Psoas muscle (tissue), 8 donors: ENCODE data around the gene TEX9. TPM values are rescaled to one million over a fixed set of nuclear protein-coding genes. Genes with fewer than 3 reads are reported as not detected.

ENCODE experiments used
- ATAC-seq, 4 donors: fragments of 200-7000 bp; cut with Tn5 transposase; one replicate each; pipeline ENCODE4 v1.9.1; 2020; ENCODE audit warnings: moderate library complexity in 3 of 4, mild to moderate bottlenecking in 2 of 4
- DNase-seq, 2 donors: peaks; one replicate each; pipeline ENCODE4 v3.0.0-alpha.2; 2020
- H3K27ac ChIP-seq: fragments of 200-600 bp; one replicate; pipeline ENCODE4 v1.8.0; 2022
- H3K27me3 ChIP-seq, 3 donors: fragments of 200-600 bp in 1 of 3; one replicate each; pipeline versions ENCODE4 v1.6.1 to v1.8.0; 2013 to 2022; ENCODE audit warnings: low read length in 2 of 3, mild to moderate bottlenecking in 2 of 3, moderate library complexity in 1 of 3; ENCODE audit not compliant: insufficient read depth in 3 of 3
- H3K36me3 ChIP-seq, 2 donors: fragments of 200-600 bp in 1 of 2; one replicate each; pipeline versions ENCODE4 v1.6.1 to v1.8.0; 2013 to 2022; ENCODE audit warnings: low read depth in 1 of 2, mild to moderate bottlenecking in 1 of 2, moderate library complexity in 1 of 2; ENCODE audit not compliant: insufficient read depth in 1 of 2
- H3K4me1 ChIP-seq: fragments of 200-600 bp; one replicate; pipeline ENCODE4 v1.8.0; 2022
- H3K4me3 ChIP-seq: fragments of 200-600 bp; one replicate; pipeline ENCODE4 v1.8.0; 2022; ENCODE audit warnings: mild to moderate bottlenecking
- H3K9me3 ChIP-seq: fragments of 200-600 bp; one replicate; pipeline ENCODE4 v1.8.0; 2022
- CTCF ChIP-seq: fragments of 200-600 bp; IDR thresholded peaks from one replicate; pipeline ENCODE4 v1.8.0; 2022; ENCODE audit warnings: antibody characterized with exemption
- WGBS, 3 donors: extraction: QIAGEN DNeasy Blood & Tissue Kit; methylation state at CpG; one replicate each; pipeline versions ENCODE4 v1.1.6 to v1.1.7; 2013; 5-methylcytosine and 5-hydroxymethylcytosine counted together
- intact Hi-C, 2 donors: fragments of 100-400 bp; cut with DNase I; formaldehyde crosslinking; loops; one replicate each; pipeline versions ENCODE4 v1.11.0 to v1.14.2; 2022
- polyA plus RNA-seq, 3 donors: library from polyadenylated mRNA; stranded (reverse); fragments of 200-250 nt; gene quantifications; one replicate each; pipeline ENCODE4 v1.2.3, GENCODE V29; 2013
- total RNA-seq, 4 donors: library from RNA; stranded (reverse); fragmentation: NEBNext Ultra II Directional in 2 of 4; extraction: Animal tissue kit (Norgen Biotek cat#: 25700) in 2 of 4; gene quantifications; one replicate each; pipeline versions ENCODE4 v1.2.1 to v1.2.4, GENCODE V29; 2021 to 2023
- donor health status: healthy with polysubstance abuse.
- donor health status: DM: no; HTN: no; CAD: no; lungs with moderate emphysema.
- donor health status: Bipolar disorder and iron deficiency.
- donor health status: healthy.
- donor health status: DM: yes; HTN: yes; CAD: no.
- donor health status: DM: no; HTN: no; CAD: no.
- donor health status: DM: no; HTN: no; CAD: no.
- donor health status: DM: yes; HTN: yes; CAD: no.

TEX9 gene
- total and polyA plus RNA-seq, 7 donors = 0.09 to 0.73 (median 0.33) TPM; not detected in 1

GRCh38 chr15:56339594-56339993 is 25.6 kb upstream of the TEX9 start:
- Histone ChIP-seq H3K4me3 (no peak overlapping the region), H3K9me3 (no peaks in the 10 kb centered on the region), H3K36me3 (no peaks in the 10 kb centered on the region), H3K4me1 (no peaks in the 10 kb centered on the region), H3K27me3 (no peaks in the 10 kb centered on the region), H3K27ac (no peak overlapping the region)
- TF ChIP-seq CTCF = no peak
- intact Hi-C loops = no loop called here
- ATAC-seq (no peak), DNase-seq (no peak)
- 71 to 97% (median 92%) methylated on average over 4 of the region's 4 CpGs for WGBS, 3 donors

GRCh38 chr15:56341201-56341600 is 24.0 kb upstream of the TEX9 start:
- TF ChIP-seq CTCF = no peak
- no peak for ATAC-seq
- no peak overlapping the region for H3K27ac ChIP-seq
- H3K27me3 ChIP-seq = no peaks in the 10 kb centered on the region
- no peaks in the 10 kb centered on the region for H3K36me3 ChIP-seq
- no peaks in the 10 kb centered on the region for H3K4me1 ChIP-seq
- H3K9me3 ChIP-seq = no peaks in the 10 kb centered on the region
- 82 to 84% (median 83%) methylated on average over 3 of the region's 3 CpGs for WGBS, 3 donors
- DNase-seq = no peak
- intact Hi-C loops = no loop called here
- H3K4me3 ChIP-seq = no peak overlapping the region

GRCh38 chr15:56342653-56343052 is 22.6 kb upstream of the TEX9 start:
- ATAC-seq = no peak
- WGBS, 3 donors = 13 to 19% (median 17%) methylated on average over 1 of the region's 1 CpG
- H3K4me1 ChIP-seq = no peaks in the 10 kb centered on the region
- no peak overlapping the region for H3K4me3 ChIP-seq
- no peaks in the 10 kb centered on the region for H3K27me3 ChIP-seq
- no peak for DNase-seq
- no peaks in the 10 kb centered on the region for H3K36me3 ChIP-seq
- H3K9me3 ChIP-seq = no peaks in the 10 kb centered on the region
- TF ChIP-seq CTCF = no peak
- no peak overlapping the region for H3K27ac ChIP-seq
- intact Hi-C loops = no loop called here

- no peak for TF ChIP-seq CTCF
- ATAC-seq = no peak
- DNase-seq = no peak
- Histone ChIP-seq H3K9me3 (no peaks in the 10 kb centered on the region), H3K4me1 (no peaks in the 10 kb centered on the region), H3K27ac (no peak overlapping the region), H3K27me3 (no peaks in the 10 kb centered on the region), H3K4me3 (no peak overlapping the region), H3K36me3 (no peaks in the 10 kb centered on the region)
- intact Hi-C loops = no loop called here
- WGBS, 3 donors = 73 to 80% (median 76%) methylated on average over 2 of the region's 2 CpGs
These were observed 21.3 kb upstream of the TEX9 start for GRCh38 chr15:56343879-56344278.

- H3K27ac ChIP-seq = no peak overlapping the region
- DNase-seq (no peak), ATAC-seq (no peak)
- TF ChIP-seq CTCF = no peak
- H3K27me3 ChIP-seq = no peaks in the 10 kb centered on the region
- WGBS, 3 donors = 85 to 95% (median 89%) methylated on average over 2 of the region's 2 CpGs
- no peaks in the 10 kb centered on the region for H3K36me3 ChIP-seq
- intact Hi-C loops = no loop called here
- no peaks in the 10 kb centered on the region for H3K4me1 ChIP-seq
- no peaks in the 10 kb centered on the region for H3K9me3 ChIP-seq
- H3K4me3 ChIP-seq = no peak overlapping the region
These were observed 20.9 kb upstream of the TEX9 start for GRCh38 chr15:56344336-56344735.
